Measurements from ENCODE around the gene ICAM2. TPM values are rescaled to one million over a fixed set of nuclear protein-coding genes. Genes with fewer than 3 reads are reported as not detected.
A peak's percentile ranks its signal among the peaks of the same experiment; 100 is the strongest.

The ICAM2 gene
- total RNA-seq, 4 donors from 2014 or later, result 6.4 to 24.3 (median 9.3) TPM; not detected in 1

DNA sequence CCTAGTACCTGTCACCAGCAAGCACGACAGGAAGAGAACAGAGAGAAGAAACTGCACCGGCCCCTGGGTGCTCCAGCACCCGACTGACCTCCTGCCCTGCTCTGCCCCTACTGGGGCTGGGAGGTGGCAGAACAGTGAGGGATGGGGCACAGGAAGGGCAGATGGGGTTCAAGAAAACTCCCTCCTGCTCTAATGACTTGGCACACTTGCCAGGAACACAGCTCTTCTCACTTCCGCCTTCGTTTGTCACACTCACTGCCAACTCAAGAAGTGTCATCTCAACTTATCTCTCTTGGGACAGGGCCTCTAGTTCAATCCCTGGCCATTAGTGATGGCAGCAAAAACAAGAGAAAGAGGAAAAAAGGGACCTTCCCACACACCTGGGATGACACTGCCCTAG, 42.7 kb upstream of the ICAM2 start:
- in situ Hi-C loops (cut with MboI; ENCODE audit: low pct_ligation_motif_present in 1 of 4, low pct_unique_long_range_greater_than_20kb in 1 of 4, low sequenced_read_pairs in 3 of 4), result loop anchor here in 2 of 4 donors (10.0 to 25.0 kb wide), 2 partner anchors 72 to 224 kb away; partner anchors contain the start of gene ERN1 (in 2 of the 2)
- WGBS, 2 donors (ENCODE audit: low coverage in 1 of 2), result 55 to 80% methylated on average over 2 to 5 of the region's 5 CpGs
- Histone ChIP-seq H3K4me3 (no peak overlapping the region), H3K27me3 (no peaks in the 10 kb centered on the region), H3K4me1 (peaks cover 0 to 16% (median 6%) of the 10 kb centered on the region in 4 donors), H3K27ac (peak overlapping the region in 2 of 4 donors; percentile 64 to 72), H3K9me3 (no peaks in the 10 kb centered on the region), H3K36me3 (peaks cover 0 to 10% (median 2%) of the 10 kb centered on the region in 4 donors)
- intact Hi-C loops (cut with DNase I; ENCODE audit: low total_unique reads), result loop anchor here (10.0 kb wide), 1 partner anchor 72 kb away; the partner anchor contains the start of gene ERN1
- no peak for TF ChIP-seq CTCF (IDR thresholded peaks at IDR 0.05)
- TF ChIP-seq EP300 (IDR thresholded peaks at IDR 0.05; ENCODE audit: low read depth), result no peak
- TF ChIP-seq POLR2A (IDR thresholded peaks at IDR 0.05), result no peak
- TF ChIP-seq POLR2AphosphoS5 (IDR thresholded peaks at IDR 0.05), result no peak
- DNase-seq, result no peak

DNA sequence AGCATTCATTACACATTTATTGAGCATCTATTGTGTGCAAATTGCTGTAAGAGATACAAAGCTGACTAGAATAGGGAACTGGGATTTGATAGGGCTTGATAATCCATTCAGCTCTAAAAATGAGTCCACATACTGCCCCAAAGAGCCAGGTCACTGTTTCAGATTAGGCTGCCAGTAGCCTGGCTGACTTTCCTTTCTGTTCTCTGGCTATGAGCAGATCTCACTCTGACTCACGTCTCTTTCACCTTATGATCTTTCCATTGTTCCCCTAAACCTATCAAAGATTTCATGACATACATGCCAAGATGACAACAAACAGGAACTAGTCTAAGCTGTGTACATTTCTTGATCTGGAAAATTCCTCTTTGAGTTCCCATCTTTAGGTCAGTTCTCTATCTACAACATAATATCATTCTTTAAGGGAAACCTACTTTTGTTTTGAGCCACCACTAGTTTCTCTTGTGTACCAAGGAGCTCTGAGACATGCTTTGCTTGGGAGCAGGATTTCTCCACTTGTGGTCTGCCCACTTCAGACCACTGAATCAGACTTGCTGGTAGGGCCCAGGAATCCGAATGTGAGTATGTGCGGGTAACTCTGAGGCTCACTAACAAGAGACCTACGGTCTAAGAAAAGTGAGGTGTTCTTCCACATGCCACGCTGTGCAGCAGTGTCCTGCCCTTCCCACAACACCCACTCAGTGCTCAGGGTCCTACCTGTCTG, 40.9 kb upstream of the ICAM2 start:
- TF ChIP-seq EP300 (IDR thresholded peaks at IDR 0.05; ENCODE audit: low read depth) (no peak), POLR2A (IDR thresholded peaks at IDR 0.05) (no peak), POLR2AphosphoS5 (IDR thresholded peaks at IDR 0.05) (no peak)
- Histone ChIP-seq H3K4me3 (no peak overlapping the region), H3K27me3 (no peaks in the 10 kb centered on the region), H3K27ac (peak overlapping the region in 1 of 4 donors; percentile 15), H3K4me1 (peaks cover 0 to 16% (median 6%) of the 10 kb centered on the region in 4 donors), H3K36me3 (peaks cover 0 to 10% (median 3%) of the 10 kb centered on the region in 4 donors), H3K9me3 (no peaks in the 10 kb centered on the region)
- no peak for DNase-seq
- intact Hi-C loops (cut with DNase I; ENCODE audit: low total_unique reads) (loop anchor here (10.0 kb wide), 1 partner anchor 73 kb away; the partner anchor contains the start of gene ERN1), in situ Hi-C loops (cut with MboI; ENCODE audit: low pct_ligation_motif_present in 1 of 4, low pct_unique_long_range_greater_than_20kb in 1 of 4, low sequenced_read_pairs in 3 of 4) (loop anchor here in 2 of 4 donors (10.0 to 25.0 kb wide), 2 partner anchors 73 to 226 kb away; partner anchors contain the start of gene ERN1 (in 2 of the 2))
- 43 to 75% methylated on average over 1 to 5 of the region's 5 CpGs for WGBS, 2 donors (ENCODE audit: low coverage in 1 of 2)

DNA sequence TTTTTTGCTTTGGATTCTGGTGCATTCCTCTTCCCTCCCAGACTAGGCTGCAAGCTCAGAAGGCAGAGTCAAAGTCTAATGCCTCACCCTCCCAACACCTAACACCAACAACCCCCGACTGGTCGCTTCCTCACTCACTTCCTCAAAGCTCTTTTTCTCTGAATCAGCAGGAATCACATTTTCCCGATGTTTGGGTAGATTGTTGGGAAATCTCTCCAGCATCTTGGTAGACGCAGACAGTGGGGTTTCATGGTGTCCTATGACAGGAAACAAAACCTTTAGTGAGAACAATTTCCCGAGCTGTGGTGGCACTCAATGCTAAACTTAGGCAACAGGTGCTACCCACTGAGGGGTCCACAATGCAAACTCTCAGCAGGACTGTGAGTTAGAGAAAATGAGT, 39.9 kb upstream of the ICAM2 start:
- TF ChIP-seq CTCF (IDR thresholded peaks at IDR 0.05) (no peak), POLR2A (IDR thresholded peaks at IDR 0.05) (no peak), EP300 (IDR thresholded peaks at IDR 0.05; ENCODE audit: low read depth) (no peak), POLR2AphosphoS5 (IDR thresholded peaks at IDR 0.05) (no peak)
- peaks cover 0 to 19% (median 5%) of the 10 kb centered on the region in 4 donors for H3K36me3 ChIP-seq
- H3K4me3 ChIP-seq, result no peak overlapping the region
- H3K27me3 ChIP-seq, result no peaks in the 10 kb centered on the region
- in situ Hi-C loops (cut with MboI; ENCODE audit: low pct_ligation_motif_present in 1 of 4, low pct_unique_long_range_greater_than_20kb in 1 of 4, low sequenced_read_pairs in 3 of 4), result loop anchor here in 2 of 4 donors (10.0 to 25.0 kb wide), 2 partner anchors 74 to 227 kb away; partner anchors contain the start of gene ERN1 (in 2 of the 2)
- WGBS, 2 donors (ENCODE audit: low coverage in 1 of 2), result 74 to 75% methylated on average over 5 of the region's 5 CpGs
- H3K4me1 ChIP-seq, result peaks cover 0 to 16% (median 6%) of the 10 kb centered on the region in 4 donors
- intact Hi-C loops (cut with DNase I; ENCODE audit: low total_unique reads), result loop anchor here (10.0 kb wide), 1 partner anchor 74 kb away; the partner anchor contains the start of gene ERN1
- no peak for DNase-seq
- peak overlapping the region in 1 of 4 donors; percentile 24 for H3K27ac ChIP-seq
- no peaks in the 10 kb centered on the region for H3K9me3 ChIP-seq

DNA sequence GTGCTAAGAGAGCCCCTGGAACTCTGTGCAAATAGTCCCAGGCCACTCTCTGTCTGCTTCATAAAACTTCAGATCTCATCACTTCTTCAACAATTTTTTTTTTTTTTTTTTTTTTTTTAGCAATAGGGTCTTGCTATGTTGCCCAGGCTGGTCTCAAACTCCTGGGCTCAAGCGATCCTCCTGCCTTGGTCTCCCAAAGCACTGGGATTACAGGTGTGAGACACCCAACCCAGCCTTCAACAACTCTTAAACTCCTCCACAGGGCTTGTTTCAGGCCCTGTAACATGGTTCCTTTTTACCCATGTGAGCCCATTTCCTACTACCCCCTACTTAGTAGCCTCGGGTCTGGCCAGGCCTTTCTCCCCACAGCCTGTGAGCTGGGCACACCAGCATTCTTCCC, 39.3 kb upstream of the ICAM2 start:
- H3K4me1 ChIP-seq, result peaks cover 0 to 16% (median 6%) of the 10 kb centered on the region in 4 donors
- in situ Hi-C loops (cut with MboI; ENCODE audit: low pct_ligation_motif_present in 1 of 4, low pct_unique_long_range_greater_than_20kb in 1 of 4, low sequenced_read_pairs in 3 of 4), result loop anchor here in 2 of 4 donors (10.0 to 25.0 kb wide), 2 partner anchors 75 to 228 kb away; partner anchors contain the start of gene ERN1 (in 2 of the 2)

More for the DNA sequence above, 39.3 kb upstream of the ICAM2 start:
- TF ChIP-seq EP300 (IDR thresholded peaks at IDR 0.05; ENCODE audit: low read depth) (no peak), POLR2AphosphoS5 (IDR thresholded peaks at IDR 0.05) (no peak), POLR2A (IDR thresholded peaks at IDR 0.05) (no peak), CTCF (IDR thresholded peaks at IDR 0.05) (no peak)
- no peaks in the 10 kb centered on the region for H3K9me3 ChIP-seq
- H3K36me3 ChIP-seq, result peaks cover 0 to 24% (median 5%) of the 10 kb centered on the region in 4 donors
- peak overlapping the region in 1 of 4 donors; percentile 24 for H3K27ac ChIP-seq
- DNase-seq, result no peak
- intact Hi-C loops (cut with DNase I; ENCODE audit: low total_unique reads), result loop anchor here (10.0 kb wide), 1 partner anchor 75 kb away; the partner anchor contains the start of gene ERN1
- 96 to 100% methylated on average over 2 of the region's 2 CpGs for WGBS, 2 donors (ENCODE audit: low coverage in 1 of 2)
- no peak overlapping the region for H3K4me3 ChIP-seq
- H3K27me3 ChIP-seq, result no peaks in the 10 kb centered on the region
